SH-SY5Y (cell line): ENCODE measurements around the gene CADM2.

Experiments
- GATA2 ChIP-seq: IDR thresholded peaks from 2 replicates; pipeline ENCODE4 v1.6.1; 2011; ENCODE audit warnings: mild to moderate bottlenecking, low read depth, low read length
- GATA3 ChIP-seq: IDR thresholded peaks from 2 replicates; pipeline ENCODE4 v1.6.1; 2011; ENCODE audit warnings: low read depth, mild to moderate bottlenecking, low read length, moderate library complexity

GRCh38 chr3:85838921-85839320 is 880.1 kb downstream of the CADM2 start:
- TF ChIP-seq GATA2 (no peak), GATA3 (no peak)
